ENCODE results near the gene CAMK4.

The CAMK4 gene

DNA sequence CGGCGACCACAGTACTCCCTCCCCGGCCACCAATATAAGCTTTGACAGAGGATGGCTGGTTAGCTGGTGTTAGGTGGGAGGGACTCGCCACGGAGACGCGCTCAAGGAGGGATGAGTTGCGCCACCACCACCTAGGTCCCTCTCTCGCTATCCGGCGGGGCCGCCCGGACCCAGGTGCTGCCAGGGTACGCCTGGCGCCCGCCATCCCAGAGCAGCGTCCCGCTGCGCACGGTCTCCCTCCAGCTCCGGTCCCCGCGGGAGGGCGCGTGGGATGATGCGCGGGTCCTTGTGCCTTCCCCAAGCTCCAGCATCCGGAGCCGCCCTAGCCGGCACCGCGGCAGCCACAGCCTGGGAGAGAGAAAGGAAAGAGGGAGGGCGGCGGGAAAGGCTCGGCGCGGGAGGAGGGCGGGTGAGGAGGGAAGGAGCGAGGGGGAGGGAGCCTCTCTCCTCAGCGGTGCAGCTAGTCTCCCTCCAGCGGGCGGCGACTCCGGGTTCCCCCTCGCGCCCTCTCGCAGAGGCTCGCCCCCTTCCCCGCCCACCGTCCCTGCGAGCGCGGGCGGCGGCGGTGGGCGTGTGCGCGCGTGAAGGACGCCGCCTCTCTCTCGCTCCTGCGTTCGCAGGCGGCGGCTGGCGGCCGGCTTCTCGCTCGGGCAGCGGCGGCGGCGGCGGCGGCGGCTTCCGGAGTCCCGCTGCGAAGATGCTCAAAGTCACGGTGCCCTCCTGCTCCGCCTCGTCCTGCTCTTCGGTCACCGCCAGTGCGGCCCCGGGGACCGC, at the start of gene CAMK4:
TSS of gene CAMK4 (plus strand) at position 598 of the 774 bp plus-strand sequence. CDS start at position 698, 100 bp downstream.
- Mint-ChIP-seq H3K9me3 (no peaks in the 10 kb centered on the region), H3K27me3 (no peaks in the 10 kb centered on the region), H3K27ac (peak within 1 kb of the TSS; percentile 92), H3K36me3 (ENCODE audit: low read depth) (peaks cover 3% of the 10 kb centered on the region), H3K4me3 (peak within 1 kb of the TSS; percentile 92), H3K4me1 (peaks cover 30% of the 10 kb centered on the region)
- ATAC-seq (peak; percentile 57), DNase-seq (peak; percentile 73)

DNA sequence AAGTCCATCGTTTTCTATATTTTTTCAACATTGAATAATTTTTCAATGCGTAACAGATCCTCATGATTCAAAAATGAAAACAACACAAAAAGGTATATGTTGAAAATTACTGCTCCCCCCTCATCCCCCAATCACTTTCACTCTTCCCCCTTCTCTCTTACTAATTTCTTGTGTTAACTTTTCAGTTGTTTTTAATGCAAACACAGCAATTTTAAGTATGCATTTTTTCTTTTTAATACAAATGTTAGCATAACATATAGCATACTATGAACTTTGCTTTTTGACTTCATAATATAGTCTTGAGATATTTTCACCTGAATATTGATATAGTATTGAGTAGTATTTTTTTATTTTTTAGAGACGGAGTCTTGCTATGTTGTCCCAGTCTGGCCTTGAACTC, 41.1 kb upstream of the CAMK4 start:
- ATAC-seq, result no peak
- no peak overlapping the region for H3K27ac Mint-ChIP-seq

DNA sequence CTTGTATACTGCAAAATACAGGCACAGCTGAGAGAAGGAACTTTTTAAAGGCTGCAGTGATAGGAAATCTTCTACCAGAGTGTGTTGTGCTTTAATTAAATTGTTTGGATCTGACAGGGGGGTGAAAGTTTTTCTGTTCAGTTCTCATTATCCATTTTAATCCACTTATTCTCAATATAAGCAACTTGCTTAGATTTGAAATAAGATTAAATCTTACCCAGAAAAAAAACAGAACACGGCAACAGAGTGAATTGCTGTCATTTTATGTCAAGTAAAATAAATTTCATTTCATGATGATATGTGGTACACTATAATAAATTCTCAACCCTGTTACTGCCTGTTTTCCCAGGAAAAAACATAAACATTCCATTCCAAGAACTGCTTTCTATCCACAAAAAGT, 37.1 kb upstream of the CAMK4 start:
- peaks cover 4% of the 10 kb centered on the region for H3K27me3 Mint-ChIP-seq
- H3K4me1 Mint-ChIP-seq, result no peaks in the 10 kb centered on the region
- no peak for DNase-seq
- no peaks in the 10 kb centered on the region for H3K9me3 Mint-ChIP-seq
- H3K27ac Mint-ChIP-seq, result no peak overlapping the region
- ATAC-seq, result no peak
- no peak overlapping the region for H3K4me3 Mint-ChIP-seq
- no peaks in the 10 kb centered on the region for H3K36me3 Mint-ChIP-seq (ENCODE audit: low read depth)

More for the DNA sequence above, 41.1 kb upstream of the CAMK4 start:
- Mint-ChIP-seq H3K36me3 (ENCODE audit: low read depth) (no peaks in the 10 kb centered on the region), H3K4me3 (no peak overlapping the region), H3K27me3 (peaks cover 6% of the 10 kb centered on the region), H3K9me3 (no peaks in the 10 kb centered on the region), H3K4me1 (no peaks in the 10 kb centered on the region)
- no peak for DNase-seq

DNA sequence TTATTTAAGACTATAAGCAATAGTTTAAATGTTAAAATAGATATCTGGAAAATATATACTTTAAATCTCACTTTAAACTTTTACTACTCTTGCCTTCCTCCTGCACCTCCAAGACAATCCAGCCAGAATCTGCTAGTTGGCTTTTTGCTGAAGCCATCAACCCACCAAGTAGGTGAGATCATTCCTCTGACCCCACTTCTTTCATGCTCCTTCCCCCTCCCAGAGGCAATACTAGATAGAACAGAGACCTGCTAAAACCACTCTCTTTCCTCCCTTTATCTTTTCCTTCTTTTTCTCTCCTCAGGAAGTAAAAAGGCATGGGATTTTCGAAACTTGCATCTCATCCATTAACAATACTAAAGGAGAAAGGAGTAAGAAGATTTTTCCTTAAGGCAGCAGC, 30.1 kb upstream of the CAMK4 start:
- peaks cover 4% of the 10 kb centered on the region for H3K27me3 Mint-ChIP-seq
- DNase-seq (no peak), ATAC-seq (no peak)
- no peak overlapping the region for H3K27ac Mint-ChIP-seq
- H3K4me3 Mint-ChIP-seq, result no peak overlapping the region
- no peaks in the 10 kb centered on the region for H3K36me3 Mint-ChIP-seq (ENCODE audit: low read depth)
- no peaks in the 10 kb centered on the region for H3K4me1 Mint-ChIP-seq
- no peaks in the 10 kb centered on the region for H3K9me3 Mint-ChIP-seq

DNA sequence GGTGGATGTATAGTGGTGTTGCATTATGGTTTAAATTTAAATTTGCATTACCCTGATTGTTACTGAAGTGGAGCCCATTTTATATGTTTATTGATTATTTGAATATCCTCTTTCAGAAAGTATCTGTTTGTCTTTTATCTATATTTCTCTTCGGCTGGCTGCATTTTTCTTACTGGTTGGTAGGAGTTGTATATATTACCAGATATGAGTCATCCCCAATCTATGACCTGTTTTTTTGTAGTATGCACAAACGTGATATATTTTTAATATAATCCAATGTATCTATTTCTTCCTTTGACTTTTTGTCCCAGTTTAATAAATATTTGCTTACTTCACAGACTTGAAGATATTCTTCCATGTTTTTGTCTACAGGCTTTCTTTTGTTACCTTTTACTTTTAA, 29.3 kb upstream of the CAMK4 start:
- DNase-seq (no peak), ATAC-seq (no peak)
- Mint-ChIP-seq H3K27me3 (peaks cover 4% of the 10 kb centered on the region), H3K27ac (no peak overlapping the region), H3K4me3 (no peak overlapping the region), H3K9me3 (no peaks in the 10 kb centered on the region), H3K36me3 (ENCODE audit: low read depth) (no peaks in the 10 kb centered on the region), H3K4me1 (peaks cover 2% of the 10 kb centered on the region)

DNA sequence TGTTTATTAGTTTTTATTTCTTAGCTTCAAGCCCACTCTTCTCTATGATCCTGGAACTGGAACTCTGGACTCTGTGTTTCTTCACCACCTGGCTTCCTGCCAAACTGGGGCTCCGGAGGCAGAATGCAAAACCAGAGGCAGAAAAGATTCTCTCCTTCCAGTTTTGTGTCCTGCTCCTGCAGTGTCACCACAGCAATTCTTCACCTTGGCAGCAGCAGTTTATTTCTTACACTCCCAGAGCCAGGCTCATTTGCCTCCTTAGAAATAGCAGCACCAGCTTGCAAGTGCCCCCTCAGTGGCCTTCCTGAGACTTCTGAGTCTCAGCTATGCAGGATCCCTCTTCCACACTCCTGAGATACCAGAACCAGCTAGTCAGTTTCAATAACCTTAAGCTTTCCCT, 26.7 kb upstream of the CAMK4 start:
- Mint-ChIP-seq H3K4me1 (peaks cover 5% of the 10 kb centered on the region), H3K27ac (no peak overlapping the region), H3K36me3 (ENCODE audit: low read depth) (no peaks in the 10 kb centered on the region), H3K4me3 (no peak overlapping the region), H3K27me3 (no peaks in the 10 kb centered on the region), H3K9me3 (no peaks in the 10 kb centered on the region)
- DNase-seq (no peak), ATAC-seq (no peak)

DNA sequence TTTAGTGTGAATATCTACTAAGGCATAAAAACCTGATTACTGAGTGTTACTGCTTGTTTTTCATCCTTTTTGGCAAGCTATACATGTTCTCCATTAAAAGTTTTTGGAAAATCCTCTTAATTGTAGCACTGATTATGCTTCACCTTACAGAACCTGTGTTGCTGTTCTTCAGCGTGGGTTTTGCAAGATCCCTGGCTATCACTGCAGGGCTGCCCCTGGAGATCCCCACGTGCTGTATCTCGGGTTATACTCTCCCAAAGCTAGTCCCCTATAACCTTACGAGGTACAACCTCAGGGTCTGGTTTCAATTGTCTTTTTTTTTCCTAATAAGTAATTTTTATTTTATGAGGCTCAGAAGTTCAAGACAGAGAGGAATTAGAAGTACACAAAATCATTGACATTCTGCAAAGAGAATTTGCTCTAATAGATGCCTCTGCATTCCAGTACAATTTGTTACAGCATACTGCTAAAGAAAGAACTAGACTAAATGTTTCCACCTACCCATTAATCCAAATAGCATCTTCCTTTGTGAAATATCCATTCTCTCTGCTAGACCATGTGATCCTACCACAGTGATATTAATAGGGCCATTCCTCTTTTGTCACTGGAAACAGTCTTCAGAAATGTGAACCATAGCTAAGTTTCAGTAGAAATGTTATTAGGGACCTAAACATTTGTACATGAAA, 25.8 kb upstream of the CAMK4 start:
- Mint-ChIP-seq H3K4me3 (no peak overlapping the region), H3K27ac (no peak overlapping the region), H3K27me3 (no peaks in the 10 kb centered on the region), H3K4me1 (peaks cover 5% of the 10 kb centered on the region), H3K36me3 (ENCODE audit: low read depth) (no peaks in the 10 kb centered on the region), H3K9me3 (no peaks in the 10 kb centered on the region)
- ATAC-seq (no peak), DNase-seq (no peak)

DNA sequence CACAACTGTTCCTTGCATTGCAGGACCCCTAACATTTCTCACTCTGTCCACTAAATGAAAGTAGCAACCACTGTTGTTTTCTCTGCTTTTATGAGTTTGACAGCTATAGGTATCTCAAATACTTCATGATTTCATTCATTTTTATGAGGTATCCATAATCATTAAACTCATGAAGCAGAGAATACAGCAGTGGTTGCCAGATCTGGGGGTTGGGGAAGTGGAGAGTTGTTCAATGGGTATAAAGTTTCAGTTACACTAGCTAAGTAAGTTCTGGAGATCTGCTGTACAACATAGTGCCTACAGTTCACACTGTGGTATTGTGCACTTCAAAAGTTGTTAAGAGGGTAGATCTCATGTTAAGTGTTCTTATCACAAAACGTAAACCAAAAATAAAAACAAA, 23.4 kb upstream of the CAMK4 start:
- Mint-ChIP-seq H3K27me3 (no peaks in the 10 kb centered on the region), H3K27ac (no peak overlapping the region), H3K36me3 (ENCODE audit: low read depth) (no peaks in the 10 kb centered on the region), H3K4me3 (no peak overlapping the region), H3K9me3 (no peaks in the 10 kb centered on the region), H3K4me1 (peaks cover 13% of the 10 kb centered on the region)
- ATAC-seq (no peak), DNase-seq (no peak)

DNA sequence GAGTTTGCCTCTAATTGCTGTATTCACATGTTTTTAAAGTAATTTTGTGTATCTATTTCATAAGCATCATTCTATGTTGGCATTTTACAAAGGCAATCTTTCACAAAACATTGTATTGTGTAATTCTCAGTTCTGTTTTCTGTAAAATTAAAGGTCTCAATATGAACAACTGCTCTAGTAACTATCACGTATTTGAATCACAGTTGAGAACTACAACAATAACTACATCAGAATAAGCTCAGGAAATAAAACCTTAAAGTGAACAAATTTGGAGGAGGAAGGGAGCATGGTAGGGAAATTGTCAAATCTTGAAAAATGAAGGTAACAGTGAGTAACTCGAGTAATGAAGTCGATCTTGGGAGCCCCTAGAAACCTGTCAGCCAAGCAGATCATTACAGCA, 22.5 kb upstream of the CAMK4 start:
- DNase-seq, result no peak
- ATAC-seq, result no peak
- Mint-ChIP-seq H3K27ac (no peak overlapping the region), H3K4me3 (no peak overlapping the region), H3K27me3 (no peaks in the 10 kb centered on the region), H3K36me3 (ENCODE audit: low read depth) (no peaks in the 10 kb centered on the region), H3K9me3 (no peaks in the 10 kb centered on the region), H3K4me1 (peaks cover 13% of the 10 kb centered on the region)

DNA sequence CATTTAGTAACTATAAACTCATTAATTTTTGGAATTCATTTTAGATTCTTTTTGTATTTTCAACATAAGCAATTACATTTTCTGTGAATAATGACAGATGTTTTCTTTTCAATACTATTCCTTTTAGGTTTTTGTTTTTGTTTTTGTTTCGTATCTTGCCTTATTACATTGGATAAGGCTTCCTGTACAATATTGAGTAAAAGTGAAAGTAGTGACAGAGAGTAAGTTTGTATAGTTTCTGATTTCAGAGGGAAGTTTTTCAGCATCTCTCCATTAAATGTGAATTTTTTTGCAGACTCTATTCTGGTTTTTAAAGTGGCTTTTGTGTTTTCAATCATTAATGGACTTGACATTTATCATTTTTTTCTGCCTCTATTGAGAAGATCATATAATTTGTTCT, 12.8 kb upstream of the CAMK4 start:
- H3K4me1 Mint-ChIP-seq, result peaks cover 34% of the 10 kb centered on the region
- ATAC-seq, result no peak
- no peak overlapping the region for H3K4me3 Mint-ChIP-seq
- no peaks in the 10 kb centered on the region for H3K27me3 Mint-ChIP-seq
- H3K36me3 Mint-ChIP-seq (ENCODE audit: low read depth), result peaks cover 3% of the 10 kb centered on the region
- H3K27ac Mint-ChIP-seq, result no peak overlapping the region
- no peak for DNase-seq
- H3K9me3 Mint-ChIP-seq, result peaks cover 13% of the 10 kb centered on the region

DNA sequence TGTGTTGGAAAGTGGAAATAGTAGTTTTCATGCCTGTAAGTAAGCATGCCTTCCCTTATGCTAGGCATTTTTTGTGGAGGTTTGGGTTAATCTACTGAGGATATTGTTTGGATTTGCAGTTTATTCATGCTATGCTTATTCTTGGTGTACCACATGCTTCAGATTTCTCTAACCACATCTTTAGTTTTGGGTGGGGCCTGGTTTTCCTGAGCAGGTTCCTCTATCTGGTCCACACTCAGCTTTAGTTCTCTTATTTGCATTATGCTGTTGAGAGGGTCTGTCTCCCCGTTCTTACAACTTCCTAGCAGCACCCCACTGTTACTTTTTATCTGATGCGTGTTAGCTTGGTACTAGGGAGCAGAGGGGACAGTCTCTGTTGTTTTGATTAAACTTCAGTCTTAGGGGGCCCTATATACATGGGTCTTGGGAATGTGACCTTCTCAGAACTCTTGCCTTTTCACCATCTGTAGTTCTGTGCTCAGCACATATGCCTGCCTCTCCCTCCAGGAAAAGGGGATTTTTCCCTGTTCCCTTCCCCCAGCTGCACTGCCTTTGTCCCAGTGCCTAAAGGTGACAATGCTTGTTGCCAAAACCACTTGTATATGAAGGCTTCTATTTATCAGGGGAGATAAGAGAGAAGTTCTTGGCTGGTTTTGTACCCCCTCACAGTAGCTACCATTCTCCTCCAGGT, 10.0 kb upstream of the CAMK4 start:
- no peak for ATAC-seq
- Mint-ChIP-seq H3K27me3 (no peaks in the 10 kb centered on the region), H3K9me3 (peaks cover 19% of the 10 kb centered on the region), H3K36me3 (ENCODE audit: low read depth) (peaks cover 3% of the 10 kb centered on the region), H3K4me3 (no peak overlapping the region), H3K27ac (peak overlapping the region; percentile 26), H3K4me1 (peaks cover 34% of the 10 kb centered on the region)
- no peak for DNase-seq

DNA sequence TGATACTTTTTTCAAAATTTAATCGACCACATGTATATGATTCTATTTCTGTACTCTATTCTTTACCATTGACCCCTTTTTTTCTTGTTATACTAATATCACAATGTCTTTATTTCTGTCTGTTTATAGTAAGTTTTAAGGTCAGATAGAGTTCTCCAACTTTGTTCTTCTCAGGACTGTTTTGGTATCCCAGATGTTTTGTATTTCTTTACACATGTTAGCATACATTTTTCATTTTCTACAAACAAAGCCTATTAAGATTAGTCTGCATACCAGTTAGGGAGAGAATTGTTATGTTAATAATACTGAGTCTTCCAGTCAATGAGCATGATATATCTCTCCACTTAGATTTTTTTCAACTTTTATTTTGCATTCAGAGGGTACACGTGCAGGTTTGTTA, 8.2 kb upstream of the CAMK4 start:
- Mint-ChIP-seq H3K4me3 (no peak overlapping the region), H3K4me1 (peaks cover 34% of the 10 kb centered on the region), H3K27ac (no peak overlapping the region), H3K36me3 (ENCODE audit: low read depth) (peaks cover 3% of the 10 kb centered on the region), H3K27me3 (no peaks in the 10 kb centered on the region), H3K9me3 (peaks cover 19% of the 10 kb centered on the region)
- DNase-seq, result no peak
- ATAC-seq, result no peak

DNA sequence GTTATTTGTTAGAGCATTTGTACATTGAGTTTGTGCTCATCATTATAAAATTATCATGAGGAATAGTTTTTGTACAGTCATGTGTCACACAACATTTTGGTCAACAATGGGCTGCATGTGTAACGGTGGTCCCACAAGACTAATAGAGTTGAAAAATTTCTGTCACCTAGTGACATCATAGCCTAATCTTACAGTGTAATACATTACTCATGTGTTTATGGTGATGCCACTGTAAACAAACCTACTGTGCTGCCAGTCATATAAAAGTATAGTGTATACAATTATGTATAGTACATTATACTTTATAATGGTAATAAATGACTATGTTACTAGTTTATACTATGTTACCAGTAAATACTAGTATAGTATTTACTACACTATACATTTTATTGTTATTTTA, 3.0 kb upstream of the CAMK4 start:
- DNase-seq, result no peak
- ATAC-seq, result no peak
- Mint-ChIP-seq H3K4me1 (peaks cover 10% of the 10 kb centered on the region), H3K9me3 (peaks cover 8% of the 10 kb centered on the region), H3K36me3 (ENCODE audit: low read depth) (no peaks in the 10 kb centered on the region), H3K27me3 (no peaks in the 10 kb centered on the region), H3K4me3 (no peak overlapping the region), H3K27ac (no peak overlapping the region)

DNA sequence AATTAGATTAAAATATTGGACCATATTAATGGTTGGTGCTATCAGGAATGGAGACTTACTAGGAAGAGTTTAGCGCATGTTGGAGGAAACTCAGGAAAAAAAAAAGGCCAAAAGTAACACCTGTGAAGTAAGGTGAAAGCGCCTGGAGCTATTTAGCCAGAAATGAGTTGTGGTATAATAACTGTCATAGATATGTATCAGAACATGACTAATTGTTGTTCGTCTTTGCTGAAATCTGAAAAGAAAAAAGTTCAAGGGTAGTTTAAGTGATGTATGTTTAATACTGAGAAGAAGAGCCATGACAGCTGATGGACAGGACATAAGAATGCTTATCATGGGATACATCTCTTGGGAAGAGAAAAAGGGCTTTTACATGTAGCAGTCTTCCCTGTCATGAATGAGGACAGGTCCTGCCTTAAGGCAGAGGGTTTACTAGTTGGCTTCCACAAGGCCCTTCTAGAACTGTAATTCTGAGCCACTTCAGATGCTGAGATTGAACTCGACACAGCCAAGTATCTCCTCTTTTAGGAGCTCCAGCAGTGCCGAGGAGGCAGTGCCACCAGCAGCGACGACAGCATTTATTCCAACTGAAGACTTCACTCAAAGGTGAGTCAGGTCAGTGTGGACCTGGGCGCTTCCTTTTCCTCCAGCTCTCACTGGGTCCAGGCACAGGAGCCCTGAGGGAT, 940 bp upstream of the CAMK4 start:
- Mint-ChIP-seq H3K27me3 (no peaks in the 10 kb centered on the region), H3K4me3 (peak overlapping the region; percentile 72), H3K27ac (peak overlapping the region; percentile 81), H3K9me3 (no peaks in the 10 kb centered on the region), H3K4me1 (peaks cover 25% of the 10 kb centered on the region), H3K36me3 (ENCODE audit: low read depth) (peaks cover 3% of the 10 kb centered on the region)
- no peak for DNase-seq
- ATAC-seq, result peak; percentile 11

Data from activated naive CD8-positive, alpha-beta T cell treated with anti-CD3 and anti-CD28 coated beads, Interleukin-2, amount 50 U/mL, for 24 hours (primary cell).